Endothelial cell of umbilical vein (primary cell): ENCODE measurements around the gene P3H2. TPM values are rescaled to one million over a fixed set of nuclear protein-coding genes. Genes with fewer than 3 reads are reported as not detected.
A peak's percentile ranks its signal among the peaks of the same experiment; 100 is the strongest.

Experiments
- BruUV-seq: library from RNA; stranded (reverse); fragments of 400-500 nt; replicated peaks from 2 replicates; lab custom pipeline; 2021; lab: Mats Ljungman, UMichigan
- CTCF ChIA-PET: fragments of 300-600, 350-600 bp; sonication (Branson Sonifier 250); formaldehyde crosslinking; loops from one replicate; lab custom pipeline; 2021; ENCODE audit warnings: antibody characterized with exemption, inconsistent platforms; lab: Charles Lee
- POLR2A ChIA-PET: fragments of 300-600, 350-600 bp; sonication (Branson Sonifier 250); formaldehyde crosslinking; loops from one replicate; lab custom pipeline; 2021; ENCODE audit warnings: antibody characterized with exemption, inconsistent platforms; lab: Charles Lee
- DNase-seq: peaks from one replicate; pipeline ENCODE4 v3.0.0-alpha.2; 2011; ENCODE audit warnings: low read depth, low spot score
- FAIRE-seq: peaks from 2 replicates; lab custom pipeline; 2011; peaks lifted over from hg19 to GRCh38; lab: Jason Lieb, UNC
- H2AFZ ChIP-seq: 2 replicates; pipeline ENCODE4 v1.6.0; 2012; ENCODE audit warnings: low read depth, low read length, control low read depth, inconsistent platforms
- H3K27ac ChIP-seq: 2 replicates; pipeline ENCODE4 v1.5.1; 2011; ENCODE audit warnings: low read depth, mild to moderate bottlenecking, control low read depth, low read length, moderate library complexity; ENCODE audit not compliant: insufficient read depth
- H3K27me3 ChIP-seq, 2 experiments: 2 replicates each; pipeline versions ENCODE4 v1.6.0 to v1.6.1; 2011; ENCODE audit warnings: low read length in 2 of 2, mixed read lengths in 1 of 2; ENCODE audit not compliant: control insufficient read depth in 2 of 2, insufficient read depth in 2 of 2
- H3K36me3 ChIP-seq, 2 experiments: 2 replicates in 1 of 2; 3 replicates in 1 of 2; pipeline ENCODE4 v1.5.1; 2011; ENCODE audit warnings: low read length in 2 of 2, mild to moderate bottlenecking in 1 of 2, moderate library complexity in 1 of 2; ENCODE audit not compliant: control insufficient read depth in 2 of 2, insufficient read depth in 2 of 2; ENCODE audit errors: extremely low read depth in 1 of 2
- H3K4me1 ChIP-seq: 3 replicates; pipeline ENCODE4 v1.5.1; 2011; ENCODE audit warnings: mild to moderate bottlenecking, low read length; ENCODE audit not compliant: control insufficient read depth, insufficient read depth; ENCODE audit errors: extremely low read depth
- H3K4me2 ChIP-seq: 2 replicates; pipeline ENCODE4 v1.6.1; 2011; ENCODE audit warnings: low read length, control low read depth, mixed read lengths; ENCODE audit not compliant: insufficient read depth
- H3K4me3 ChIP-seq, 3 experiments: fragments of 200-600 bp in 1 of 3; sonication (generic), shearing (Covaris generic) in 1 of 3; replicated peaks in 1 of 3; 2 replicates each; pipeline ENCODE4 v1.5.1; 2011 to 2016; ENCODE audit warnings: control low read depth in 3 of 3, low read length in 3 of 3, mild to moderate bottlenecking in 2 of 3, inconsistent platforms in 1 of 3, low read depth in 1 of 3, moderate library complexity in 1 of 3; ENCODE audit not compliant: insufficient read depth in 1 of 3
- H3K79me2 ChIP-seq: 2 replicates; pipeline ENCODE4 v1.6.0; 2012; ENCODE audit warnings: low read length, inconsistent platforms; ENCODE audit not compliant: control insufficient read depth, insufficient read depth
- H3K9ac ChIP-seq: replicated peaks from 2 replicates; pipeline ENCODE3; 2011; ENCODE audit warnings: low read length, control low read depth; ENCODE audit not compliant: insufficient read depth; ENCODE audit errors: extremely low read depth
- H3K9me1 ChIP-seq: replicated peaks from 3 replicates; pipeline ENCODE4 v1.6.0; 2011; ENCODE audit warnings: mild to moderate bottlenecking, low read length; ENCODE audit not compliant: control insufficient read depth, insufficient read depth; ENCODE audit errors: extremely low read depth
- H3K9me3 ChIP-seq: replicated peaks from 2 replicates; pipeline ENCODE4 v1.5.1; 2012; ENCODE audit warnings: low read length, inconsistent platforms; ENCODE audit not compliant: control insufficient read depth, insufficient read depth
- H4K20me1 ChIP-seq: replicated peaks from 2 replicates; pipeline ENCODE3; 2011; ENCODE audit warnings: mild to moderate bottlenecking, low read length; ENCODE audit not compliant: control insufficient read depth, insufficient read depth; ENCODE audit errors: extremely low read depth
- EZH2 ChIP-seq: IDR thresholded peaks from 2 replicates; pipeline ENCODE4 v1.6.1; 2012; ENCODE audit warnings: borderline replicate concordance, low read depth, mild to moderate bottlenecking, moderate library complexity, low read length, inconsistent platforms; ENCODE audit not compliant: severe bottlenecking
- FOS ChIP-seq: IDR thresholded peaks from 2 replicates; pipeline ENCODE4 v1.6.1; 2011; ENCODE audit warnings: mild to moderate bottlenecking, low read length, moderate library complexity, borderline replicate concordance; ENCODE audit not compliant: insufficient read depth
- GATA2 ChIP-seq: IDR thresholded peaks from 2 replicates; pipeline ENCODE4 v1.7.0; 2011; ENCODE audit warnings: low read depth, mild to moderate bottlenecking, moderate library complexity, mixed read lengths, low read length; ENCODE audit not compliant: insufficient read length, insufficient read depth
- JUN ChIP-seq: IDR thresholded peaks from 2 replicates; pipeline ENCODE4 v1.6.1; 2011; ENCODE audit warnings: borderline replicate concordance, low read depth; ENCODE audit not compliant: insufficient read length, insufficient read depth
- MYC ChIP-seq: IDR thresholded peaks from one replicate; pipeline ENCODE4 v1.6.1; 2011; ENCODE audit warnings: mild to moderate bottlenecking, low read depth, low read length
- POLR2A ChIP-seq: IDR thresholded peaks from 2 replicates; pipeline ENCODE4 v1.6.1; 2012; ENCODE audit warnings: low read depth, mild to moderate bottlenecking, control low read depth, low read length
- POLR2AphosphoS5 ChIP-seq: IDR thresholded peaks from 2 replicates; pipeline ENCODE4 v1.6.1; 2012; ENCODE audit warnings: low read depth, mild to moderate bottlenecking, control low read depth, low read length, moderate library complexity; ENCODE audit not compliant: insufficient read depth
- dilution Hi-C: fragments of 300-500 bp; cut with MboI; formaldehyde crosslinking; loops from one replicate; pipeline ENCODE4 v1.15.0; 2019; ENCODE audit warnings: low sequenced_read_pairs; ENCODE audit not compliant: extremely low pct_ligation_motif_present
- intact Hi-C: fragments of 100-400 bp; cut with micrococcal nuclease; formaldehyde crosslinking; loops from one replicate; pipeline ENCODE4 v1.10.0; 2022
- polyA plus RNA-seq, 4 experiments: library from polyadenylated mRNA; depleted of rRNA in 3 of 4; stranded (reverse) in 3 of 4; unstranded in 1 of 4; fragments of >200 nt; gene quantifications; 2 replicates each; pipeline versions ENCODE4 v1.2.1 to v1.2.3, GENCODE V29; 2011 to 2012; ENCODE audit warnings: missing spikeins in 1 of 4
- total RNA-seq: library from RNA; stranded (reverse); gene quantifications from 2 replicates; pipeline ENCODE4 v1.2.3, GENCODE V29; 2021
- TF ChIP-seq, protein P1 (sequence below): IDR thresholded peaks from 2 replicates; pipeline ENCODE4 v1.6.1; 2011; ENCODE audit not compliant: insufficient read depth, insufficient read length
- TF ChIP-seq, protein P2 (sequence below), 2 donors: IDR thresholded peaks; 1 replicate in 1 of 2; 2 replicates in 1 of 2; pipeline ENCODE4 v1.5.1; 2011; ENCODE audit warnings: low read length in 2 of 2, mild to moderate bottlenecking in 2 of 2, moderate library complexity in 2 of 2, control low read depth in 1 of 2, inconsistent platforms in 1 of 2, low read depth in 1 of 2; ENCODE audit not compliant: insufficient read depth in 1 of 2; ENCODE audit errors: extremely low read depth in 1 of 2

Gene P3H2
- total and polyA plus RNA-seq, 2 donors (not counting 3 experiments of a cell fraction or from before 2014, with no cell fraction given), result 6.6 to 6.8 TPM

DNA sequence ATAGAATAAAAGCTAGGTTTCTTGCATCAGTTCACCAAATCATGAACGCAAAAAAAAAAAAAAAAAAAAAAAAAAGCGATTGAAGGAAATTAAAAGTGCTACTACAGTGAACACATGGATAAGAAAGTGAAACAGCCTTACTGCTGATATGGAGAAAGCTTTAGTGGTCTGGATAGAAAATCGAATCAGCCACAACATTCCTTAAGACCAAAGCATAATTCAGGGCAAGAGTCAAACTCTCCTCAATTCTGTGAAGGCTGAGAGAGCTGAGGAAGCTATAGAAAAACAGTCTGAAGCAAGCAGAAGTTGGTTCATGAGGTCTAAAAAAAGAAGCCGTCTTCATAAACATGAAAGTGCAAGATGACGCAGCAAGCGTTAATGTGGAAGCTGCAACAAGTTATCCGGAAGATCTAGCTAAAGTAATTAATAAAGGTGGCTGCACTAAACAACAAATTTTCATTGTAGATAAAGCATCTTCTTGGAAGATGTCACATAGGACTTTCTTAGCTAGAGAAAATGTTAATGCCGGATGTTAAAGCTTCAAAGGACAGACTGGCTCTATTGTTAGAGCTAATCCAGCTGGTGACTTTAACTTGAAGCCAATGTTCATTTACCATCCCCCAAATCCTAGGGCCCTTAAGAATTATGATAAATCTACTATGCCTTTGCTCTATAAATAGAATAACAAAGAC lies 19.2 kb downstream of the P3H2 start:
- BruUV-seq, result no TSS peak
- Histone ChIP-seq H3K27me3 (no peaks in the 10 kb centered on the region), H3K9me3 (no peaks in the 10 kb centered on the region), H3K79me2 (no peaks in the 10 kb centered on the region), H3K36me3 (no peaks in the 10 kb centered on the region), H2AFZ (peak overlapping the region; percentile 90), H4K20me1 (no peaks in the 10 kb centered on the region), H3K4me1 (peaks cover 4% of the 10 kb centered on the region), H3K27ac (peak overlapping the region; percentile 45), H3K4me2 (peak overlapping the region; percentile 58), H3K9ac (no peak overlapping the region), H3K9me1 (no peaks in the 10 kb centered on the region), H3K4me3 (peak overlapping the region in 2 of 3 experiments; percentile 16 to 28)
- peak; percentile 49 for FAIRE-seq
- DNase-seq, result peak; percentile 42
- ChIA-PET CTCF (interaction anchor here (0.7 to 1.8 kb wide), 12 partner anchors 9 to 301 kb away, joined by 3 to 7 read pairs (median 3); partner anchors contain the start of gene P3H2), POLR2A (interaction anchor here (0.6 to 1.3 kb wide), 2 partner anchors 9 to 19 kb away, joined by 3 to 4 read pairs; partner anchors contain the start of gene P3H2)
- dilution Hi-C loops (no loop called here), intact Hi-C loops (loop anchor here (1.0 kb wide), 1 partner anchor 8 kb away; no protein-coding TSS in a partner anchor)
- TF ChIP-seq POLR2AphosphoS5, result no peak
- no peak for TF ChIP-seq JUN
- TF ChIP-seq EZH2, result no peak
- TF ChIP-seq POLR2A, result no peak
- TF ChIP-seq, protein P1, sequence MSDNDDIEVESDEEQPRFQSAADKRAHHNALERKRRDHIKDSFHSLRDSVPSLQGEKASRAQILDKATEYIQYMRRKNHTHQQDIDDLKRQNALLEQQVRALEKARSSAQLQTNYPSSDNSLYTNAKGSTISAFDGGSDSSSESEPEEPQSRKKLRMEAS, result no peak
- TF ChIP-seq MYC, result no peak
- TF ChIP-seq GATA2, result no peak
- TF ChIP-seq, protein P2, sequence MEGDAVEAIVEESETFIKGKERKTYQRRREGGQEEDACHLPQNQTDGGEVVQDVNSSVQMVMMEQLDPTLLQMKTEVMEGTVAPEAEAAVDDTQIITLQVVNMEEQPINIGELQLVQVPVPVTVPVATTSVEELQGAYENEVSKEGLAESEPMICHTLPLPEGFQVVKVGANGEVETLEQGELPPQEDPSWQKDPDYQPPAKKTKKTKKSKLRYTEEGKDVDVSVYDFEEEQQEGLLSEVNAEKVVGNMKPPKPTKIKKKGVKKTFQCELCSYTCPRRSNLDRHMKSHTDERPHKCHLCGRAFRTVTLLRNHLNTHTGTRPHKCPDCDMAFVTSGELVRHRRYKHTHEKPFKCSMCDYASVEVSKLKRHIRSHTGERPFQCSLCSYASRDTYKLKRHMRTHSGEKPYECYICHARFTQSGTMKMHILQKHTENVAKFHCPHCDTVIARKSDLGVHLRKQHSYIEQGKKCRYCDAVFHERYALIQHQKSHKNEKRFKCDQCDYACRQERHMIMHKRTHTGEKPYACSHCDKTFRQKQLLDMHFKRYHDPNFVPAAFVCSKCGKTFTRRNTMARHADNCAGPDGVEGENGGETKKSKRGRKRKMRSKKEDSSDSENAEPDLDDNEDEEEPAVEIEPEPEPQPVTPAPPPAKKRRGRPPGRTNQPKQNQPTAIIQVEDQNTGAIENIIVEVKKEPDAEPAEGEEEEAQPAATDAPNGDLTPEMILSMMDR (IDR thresholded peaks at IDR 0.05; ENCODE audit: extremely low read depth in 1 of 2, insufficient read depth in 1 of 2, low read depth in 1 of 2, low read length in 2 of 2), result no peak
- no peak for TF ChIP-seq FOS
